ENCODE data around the gene TMEM179. TPM values are rescaled to one million over a fixed set of nuclear protein-coding genes. Genes with fewer than 3 reads are reported as not detected.

Gene TMEM179
- total RNA-seq, 4 donors from 2014 or later: 0.46 to 1.9 (median 0.72) TPM

DNA sequence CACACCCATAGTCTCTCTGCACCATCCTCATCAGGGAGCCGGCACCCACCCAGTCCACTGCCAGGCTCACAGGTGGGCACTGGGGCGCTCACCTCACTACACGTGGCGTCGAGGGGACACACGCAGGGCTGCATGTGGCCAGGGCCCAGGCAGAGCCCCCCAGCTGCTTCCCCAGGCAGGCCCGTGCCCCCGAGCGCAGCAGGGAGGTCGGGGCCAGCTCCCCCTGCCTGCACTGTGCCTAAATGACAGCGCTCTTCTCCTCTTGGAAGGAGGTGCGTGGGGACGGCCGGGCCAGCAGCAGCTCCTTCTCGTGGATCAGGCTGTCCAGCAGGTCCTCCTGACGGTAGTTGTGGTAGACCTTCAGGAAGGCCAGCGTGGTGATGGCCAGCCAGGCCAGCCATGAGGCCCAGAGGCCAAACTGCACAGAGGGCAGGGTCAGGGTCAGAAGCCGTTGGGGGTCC, 11.3 kb downstream of the TMEM179 start:
- TF ChIP-seq POLR2A (IDR thresholded peaks at IDR 0.05): no peak
- TF ChIP-seq EP300 (IDR thresholded peaks at IDR 0.05): no peak
- TF ChIP-seq POLR2AphosphoS5 (IDR thresholded peaks at IDR 0.05): no peak
- TF ChIP-seq, protein P1, sequence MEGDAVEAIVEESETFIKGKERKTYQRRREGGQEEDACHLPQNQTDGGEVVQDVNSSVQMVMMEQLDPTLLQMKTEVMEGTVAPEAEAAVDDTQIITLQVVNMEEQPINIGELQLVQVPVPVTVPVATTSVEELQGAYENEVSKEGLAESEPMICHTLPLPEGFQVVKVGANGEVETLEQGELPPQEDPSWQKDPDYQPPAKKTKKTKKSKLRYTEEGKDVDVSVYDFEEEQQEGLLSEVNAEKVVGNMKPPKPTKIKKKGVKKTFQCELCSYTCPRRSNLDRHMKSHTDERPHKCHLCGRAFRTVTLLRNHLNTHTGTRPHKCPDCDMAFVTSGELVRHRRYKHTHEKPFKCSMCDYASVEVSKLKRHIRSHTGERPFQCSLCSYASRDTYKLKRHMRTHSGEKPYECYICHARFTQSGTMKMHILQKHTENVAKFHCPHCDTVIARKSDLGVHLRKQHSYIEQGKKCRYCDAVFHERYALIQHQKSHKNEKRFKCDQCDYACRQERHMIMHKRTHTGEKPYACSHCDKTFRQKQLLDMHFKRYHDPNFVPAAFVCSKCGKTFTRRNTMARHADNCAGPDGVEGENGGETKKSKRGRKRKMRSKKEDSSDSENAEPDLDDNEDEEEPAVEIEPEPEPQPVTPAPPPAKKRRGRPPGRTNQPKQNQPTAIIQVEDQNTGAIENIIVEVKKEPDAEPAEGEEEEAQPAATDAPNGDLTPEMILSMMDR (IDR thresholded peaks at IDR 0.05): no peak
- H3K27me3 ChIP-seq: peaks cover 80% of the 10 kb centered on the region
- no peaks in the 10 kb centered on the region for H3K36me3 ChIP-seq
- H3K4me1 ChIP-seq: no peaks in the 10 kb centered on the region
- ATAC-seq: no peak
- no peak overlapping the region for H3K4me3 ChIP-seq
- no CpG with 5 or more reads among the region's 18 CpGs for WGBS, 2 donors (ENCODE audit: low coverage in 1 of 2)
- no peaks in the 10 kb centered on the region for H3K9me3 ChIP-seq
- no peak overlapping the region for H3K27ac ChIP-seq

DNA sequence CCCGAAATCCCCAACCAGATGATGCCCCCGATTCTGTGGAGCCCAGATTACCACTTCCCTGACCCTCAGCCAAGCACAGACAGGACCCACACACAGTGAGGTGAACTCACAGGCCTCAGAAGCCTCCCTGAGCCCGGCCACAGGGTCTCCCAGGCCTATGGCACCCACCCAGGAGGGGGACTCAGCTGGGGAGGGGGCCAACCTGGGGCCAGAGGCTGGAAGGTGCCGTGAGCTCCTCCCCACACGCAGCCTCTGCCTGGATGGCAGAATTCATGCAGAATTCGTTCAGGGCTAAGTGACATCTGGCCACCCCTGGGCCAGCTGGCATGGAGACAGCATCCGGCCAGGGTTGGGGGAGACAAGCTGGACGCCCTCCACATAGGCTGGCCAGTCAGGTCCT, 11.8 kb downstream of the TMEM179 start:
- no peak for ATAC-seq
- Histone ChIP-seq H3K9me3 (no peaks in the 10 kb centered on the region), H3K36me3 (no peaks in the 10 kb centered on the region), H3K27ac (no peak overlapping the region), H3K4me3 (no peak overlapping the region), H3K4me1 (no peaks in the 10 kb centered on the region), H3K27me3 (peaks cover 80% of the 10 kb centered on the region)
- WGBS, 2 donors (ENCODE audit: low coverage in 1 of 2): 40% methylated on average over 1 of the region's 8 CpGs; no CpG with 5 or more reads in 1 of the 2 donors
- TF ChIP-seq, protein P1 (IDR thresholded peaks at IDR 0.05): no peak
- TF ChIP-seq POLR2AphosphoS5 (IDR thresholded peaks at IDR 0.05) (no peak), EP300 (IDR thresholded peaks at IDR 0.05) (no peak), POLR2A (IDR thresholded peaks at IDR 0.05) (no peak)

- TF ChIP-seq, protein P1 (IDR thresholded peaks at IDR 0.05): no peak
- TF ChIP-seq EP300 (IDR thresholded peaks at IDR 0.05): no peak
- no peak for TF ChIP-seq POLR2A (IDR thresholded peaks at IDR 0.05)
- TF ChIP-seq POLR2AphosphoS5 (IDR thresholded peaks at IDR 0.05): no peak
- WGBS, 2 donors (ENCODE audit: low coverage in 1 of 2): 71 to 83% methylated on average over 1 to 3 of the region's 3 CpGs
- Histone ChIP-seq H3K4me3 (no peak overlapping the region), H3K4me1 (no peaks in the 10 kb centered on the region), H3K27me3 (peaks cover 80% of the 10 kb centered on the region), H3K27ac (no peak overlapping the region), H3K36me3 (no peaks in the 10 kb centered on the region), H3K9me3 (no peaks in the 10 kb centered on the region)
- ATAC-seq: no peak
Measured at GRCh38 chr14:104592292-104592672, 12.3 kb downstream of the TMEM179 start.

- 60 to 82% methylated on average over 2 to 7 of the region's 26 CpGs for WGBS, 2 donors (ENCODE audit: low coverage in 1 of 2)
Measured at GRCh38 chr14:104591506-104592291, 12.9 kb downstream of the TMEM179 start.

More at GRCh38 chr14:104591506-104592291, 12.9 kb downstream of the TMEM179 start:
- Histone ChIP-seq H3K4me3 (no peak overlapping the region), H3K4me1 (no peaks in the 10 kb centered on the region), H3K36me3 (no peaks in the 10 kb centered on the region), H3K27me3 (peaks cover 77% of the 10 kb centered on the region), H3K9me3 (no peaks in the 10 kb centered on the region), H3K27ac (no peak overlapping the region)
- TF ChIP-seq, protein P1 (IDR thresholded peaks at IDR 0.05): no peak
- TF ChIP-seq EP300 (IDR thresholded peaks at IDR 0.05) (no peak), POLR2A (IDR thresholded peaks at IDR 0.05) (no peak), POLR2AphosphoS5 (IDR thresholded peaks at IDR 0.05) (no peak)
- ATAC-seq: no peak
